ENCODE results near the gene DIAPH3.
"Not testable (repeated sequence)": the region's sequence is repeated elsewhere in the genome, so short reads cannot be mapped to it uniquely, and the experiment has no call there.

Gene DIAPH3

GRCh38 chr13:60163478-60164233, at the start of gene DIAPH3:
TSS of gene DIAPH3 (minus strand) at chr13:60163928. CDS start at chr13:60163766, 162 bp downstream.
- peak within 1 kb of the TSS; percentile 85 for H3K4me3 Mint-ChIP-seq
- no peaks in the 10 kb centered on the region for H3K27me3 Mint-ChIP-seq
- no peaks in the 10 kb centered on the region for H3K9me3 Mint-ChIP-seq
- H3K36me3 Mint-ChIP-seq (ENCODE audit: low read depth), result peaks cover 7% of the 10 kb centered on the region
- intact Hi-C loops (cut with micrococcal nuclease), result loop anchor here (1.0 kb wide), 1 partner anchor 234 kb away; the partner anchor contains the start of gene TDRD3
- H3K27ac Mint-ChIP-seq, result peak within 1 kb of the TSS; percentile 90
- peaks cover 16% of the 10 kb centered on the region for H3K4me1 Mint-ChIP-seq (ENCODE audit: low read depth)

GRCh38 chr13:60213236-60213744, 49.6 kb upstream of the DIAPH3 start:
- Mint-ChIP-seq H3K36me3 (ENCODE audit: low read depth) (no peaks in the 10 kb centered on the region), H3K4me1 (ENCODE audit: low read depth) (no peaks in the 10 kb centered on the region), H3K27me3 (peaks cover 2% of the 10 kb centered on the region), H3K4me3 (no peak overlapping the region), H3K9me3 (no peaks in the 10 kb centered on the region), H3K27ac (no peak overlapping the region)
- intact Hi-C loops (cut with micrococcal nuclease), result no loop called here

- intact Hi-C loops (cut with micrococcal nuclease), result no loop called here
- peaks cover under 1% of the 10 kb centered on the region for H3K27me3 Mint-ChIP-seq
These were observed 47.8 kb upstream of the DIAPH3 start for GRCh38 chr13:60211548-60211947.

DNA sequence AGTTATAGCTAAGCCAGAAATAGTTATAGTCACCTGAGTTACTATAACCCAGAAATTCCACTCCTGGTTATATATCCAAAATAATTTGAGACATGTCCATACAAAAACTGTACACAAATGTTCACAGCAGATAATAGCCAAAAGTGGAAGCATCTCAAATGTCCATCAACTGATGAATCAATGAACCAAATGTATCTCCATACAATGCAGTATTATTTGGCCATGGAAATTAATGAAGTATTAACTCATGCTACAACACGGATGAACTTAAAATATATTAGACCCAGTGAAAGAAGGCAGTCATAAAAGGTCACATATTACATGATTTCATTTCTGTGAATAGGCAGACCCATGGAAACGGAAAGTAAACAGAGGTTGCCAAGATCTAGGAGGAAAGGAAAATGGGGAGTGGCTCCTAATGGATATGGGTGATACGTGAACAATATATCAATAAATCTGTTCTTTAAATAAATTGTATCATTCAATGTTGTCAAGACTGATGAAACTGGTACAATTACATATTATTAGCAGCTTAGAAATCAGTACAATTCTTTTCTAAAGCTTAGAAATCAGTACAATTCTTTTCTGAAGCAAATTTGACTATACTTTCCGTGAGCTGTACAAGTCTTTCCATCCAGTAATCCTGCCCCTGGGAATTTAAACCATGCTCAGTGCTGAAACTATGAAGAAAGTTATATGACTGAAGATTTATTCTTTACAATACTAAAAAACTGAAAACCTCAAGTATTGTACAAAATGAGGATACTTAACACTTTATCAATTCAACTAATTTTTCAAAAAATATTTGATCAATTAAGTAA, 47.0 kb upstream of the DIAPH3 start:
- Mint-ChIP-seq H3K9me3 (no peaks in the 10 kb centered on the region), H3K4me1 (ENCODE audit: low read depth) (no peaks in the 10 kb centered on the region), H3K4me3 (no peak overlapping the region), H3K27me3 (no peaks in the 10 kb centered on the region), H3K27ac (no peak overlapping the region), H3K36me3 (ENCODE audit: low read depth) (no peaks in the 10 kb centered on the region)
- intact Hi-C loops (cut with micrococcal nuclease), result no loop called here

More at GRCh38 chr13:60211548-60211947, 47.8 kb upstream of the DIAPH3 start:
- Mint-ChIP-seq H3K27ac (no peak overlapping the region), H3K4me1 (ENCODE audit: low read depth) (no peaks in the 10 kb centered on the region), H3K9me3 (no peaks in the 10 kb centered on the region), H3K4me3 (no peak overlapping the region), H3K36me3 (ENCODE audit: low read depth) (no peaks in the 10 kb centered on the region)

- H3K27ac Mint-ChIP-seq; H3K9me3 Mint-ChIP-seq; intact Hi-C loops (cut with micrococcal nuclease); H3K36me3 Mint-ChIP-seq (ENCODE audit: low read depth); H3K4me3 Mint-ChIP-seq; H3K4me1 Mint-ChIP-seq (ENCODE audit: low read depth); H3K27me3 Mint-ChIP-seq: not testable (repeated sequence)
These were observed 41.8 kb upstream of the DIAPH3 start for GRCh38 chr13:60205499-60205898.

GRCh38 chr13:60201286-60201685, 37.6 kb upstream of the DIAPH3 start:
- Mint-ChIP-seq H3K4me3 (no peak overlapping the region), H3K9me3 (no peaks in the 10 kb centered on the region), H3K27ac (no peak overlapping the region), H3K4me1 (ENCODE audit: low read depth) (no peaks in the 10 kb centered on the region), H3K36me3 (ENCODE audit: low read depth) (no peaks in the 10 kb centered on the region), H3K27me3 (no peaks in the 10 kb centered on the region)
- intact Hi-C loops (cut with micrococcal nuclease), result no loop called here

DNA sequence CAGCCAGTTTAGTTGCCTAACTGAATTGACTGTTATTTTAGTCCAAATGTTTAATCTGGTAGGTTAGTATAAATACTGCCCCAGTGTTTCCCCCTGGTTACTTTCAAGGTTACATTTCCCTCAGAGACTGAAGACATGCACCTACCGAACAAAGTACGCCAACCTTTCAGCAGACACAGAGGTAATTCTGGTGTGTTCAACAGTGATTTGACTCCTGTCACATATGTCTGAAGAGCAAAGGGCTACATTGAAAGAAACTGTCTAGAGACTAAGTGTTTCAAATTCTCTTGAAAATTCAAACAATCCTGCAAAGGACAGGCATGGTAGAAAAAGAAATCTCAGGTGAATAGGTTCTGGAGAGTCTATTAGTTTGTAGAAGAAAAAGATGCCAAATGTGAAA, 32.2 kb upstream of the DIAPH3 start:
- H3K27ac Mint-ChIP-seq; H3K27me3 Mint-ChIP-seq; H3K36me3 Mint-ChIP-seq (ENCODE audit: low read depth); intact Hi-C loops (cut with micrococcal nuclease); H3K4me1 Mint-ChIP-seq (ENCODE audit: low read depth); H3K4me3 Mint-ChIP-seq; H3K9me3 Mint-ChIP-seq: not testable (repeated sequence)

GRCh38 chr13:60182907-60183306, 19.2 kb upstream of the DIAPH3 start:
- H3K4me3 Mint-ChIP-seq, result no peak overlapping the region
- no peak overlapping the region for H3K27ac Mint-ChIP-seq
- H3K9me3 Mint-ChIP-seq, result no peaks in the 10 kb centered on the region
- intact Hi-C loops (cut with micrococcal nuclease), result no loop called here
- no peaks in the 10 kb centered on the region for H3K36me3 Mint-ChIP-seq (ENCODE audit: low read depth)
- no peaks in the 10 kb centered on the region for H3K27me3 Mint-ChIP-seq
- no peaks in the 10 kb centered on the region for H3K4me1 Mint-ChIP-seq (ENCODE audit: low read depth)

- Mint-ChIP-seq H3K27ac (no peak overlapping the region), H3K9me3 (no peaks in the 10 kb centered on the region), H3K4me3 (no peak overlapping the region), H3K27me3 (peaks cover 4% of the 10 kb centered on the region), H3K36me3 (ENCODE audit: low read depth) (no peaks in the 10 kb centered on the region), H3K4me1 (ENCODE audit: low read depth) (no peaks in the 10 kb centered on the region)
- intact Hi-C loops (cut with micrococcal nuclease), result no loop called here
These were observed 14.6 kb upstream of the DIAPH3 start for GRCh38 chr13:60178327-60178726.

DNA sequence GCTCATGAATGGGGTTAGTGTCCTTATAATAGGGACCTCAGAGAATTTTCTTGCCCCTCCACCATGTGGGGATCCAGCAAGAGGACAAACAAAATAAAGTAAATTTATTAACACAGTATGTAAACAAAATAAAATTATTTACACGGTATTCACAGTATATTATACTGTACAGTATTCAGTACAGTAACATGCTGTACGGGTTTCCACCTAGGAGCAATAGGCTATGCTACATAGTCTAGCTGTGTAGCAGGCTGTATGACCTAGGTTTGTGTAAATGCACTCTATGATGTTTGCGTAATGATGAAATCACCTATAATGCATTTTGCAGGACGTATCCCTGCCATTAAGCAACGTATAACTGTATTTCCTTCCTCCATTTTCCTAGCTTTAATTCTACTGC, 11.8 kb upstream of the DIAPH3 start:
- no peaks in the 10 kb centered on the region for H3K9me3 Mint-ChIP-seq
- no peaks in the 10 kb centered on the region for H3K4me1 Mint-ChIP-seq (ENCODE audit: low read depth)
- no peak overlapping the region for H3K4me3 Mint-ChIP-seq
- intact Hi-C loops (cut with micrococcal nuclease), result no loop called here
- H3K27me3 Mint-ChIP-seq, result peaks cover 4% of the 10 kb centered on the region
- no peak overlapping the region for H3K27ac Mint-ChIP-seq
- no peaks in the 10 kb centered on the region for H3K36me3 Mint-ChIP-seq (ENCODE audit: low read depth)

DNA sequence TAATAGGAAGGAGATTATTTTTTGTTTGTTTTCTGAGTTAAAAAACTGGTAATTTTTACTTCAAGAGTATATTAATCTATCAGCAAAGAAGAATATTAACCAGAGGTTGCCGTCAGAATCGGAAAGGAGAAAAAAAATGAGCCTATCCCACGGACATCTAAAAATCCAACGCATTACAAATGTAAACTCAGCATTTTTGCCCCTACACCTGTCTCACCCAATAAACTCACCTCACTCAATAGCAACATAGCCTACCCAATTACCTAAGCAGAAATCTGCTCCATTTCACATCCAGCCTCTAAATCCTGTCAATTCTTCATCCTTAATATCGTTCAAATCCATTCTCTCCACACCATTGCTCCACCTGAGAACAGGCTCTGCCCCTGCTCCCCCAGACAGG, 10.4 kb upstream of the DIAPH3 start:
- H3K27me3 Mint-ChIP-seq, result peaks cover 4% of the 10 kb centered on the region
- H3K36me3 Mint-ChIP-seq (ENCODE audit: low read depth), result no peaks in the 10 kb centered on the region
- no peak overlapping the region for H3K4me3 Mint-ChIP-seq
- H3K9me3 Mint-ChIP-seq, result no peaks in the 10 kb centered on the region
- no peak overlapping the region for H3K27ac Mint-ChIP-seq
- intact Hi-C loops (cut with micrococcal nuclease), result no loop called here
- no peaks in the 10 kb centered on the region for H3K4me1 Mint-ChIP-seq (ENCODE audit: low read depth)

- no peaks in the 10 kb centered on the region for H3K9me3 Mint-ChIP-seq
These were observed 8.4 kb upstream of the DIAPH3 start for GRCh38 chr13:60172111-60172510.

GRCh38 chr13:60170414-60170813, 6.7 kb upstream of the DIAPH3 start:
- Mint-ChIP-seq H3K4me1 (ENCODE audit: low read depth) (peaks cover 2% of the 10 kb centered on the region), H3K9me3 (no peaks in the 10 kb centered on the region), H3K36me3 (ENCODE audit: low read depth) (no peaks in the 10 kb centered on the region), H3K27ac (no peak overlapping the region), H3K4me3 (no peak overlapping the region), H3K27me3 (peaks cover 4% of the 10 kb centered on the region)
- intact Hi-C loops (cut with micrococcal nuclease), result no loop called here

More at GRCh38 chr13:60172111-60172510, 8.4 kb upstream of the DIAPH3 start:
- Mint-ChIP-seq H3K27me3 (peaks cover 4% of the 10 kb centered on the region), H3K36me3 (ENCODE audit: low read depth) (no peaks in the 10 kb centered on the region), H3K4me3 (no peak overlapping the region), H3K27ac (no peak overlapping the region), H3K4me1 (ENCODE audit: low read depth) (no peaks in the 10 kb centered on the region)
- intact Hi-C loops (cut with micrococcal nuclease), result no loop called here

Data from dendritic cell treated with granulocyte-macrophage colony-stimulating factor and Interleukin-4, amounts not matched to agents 40 ng/mL and 50 ng/mL, for 4 days (primary cell).